ENCODE measurements around the gene KCNQ1OT1.

The KCNQ1OT1 gene

DNA sequence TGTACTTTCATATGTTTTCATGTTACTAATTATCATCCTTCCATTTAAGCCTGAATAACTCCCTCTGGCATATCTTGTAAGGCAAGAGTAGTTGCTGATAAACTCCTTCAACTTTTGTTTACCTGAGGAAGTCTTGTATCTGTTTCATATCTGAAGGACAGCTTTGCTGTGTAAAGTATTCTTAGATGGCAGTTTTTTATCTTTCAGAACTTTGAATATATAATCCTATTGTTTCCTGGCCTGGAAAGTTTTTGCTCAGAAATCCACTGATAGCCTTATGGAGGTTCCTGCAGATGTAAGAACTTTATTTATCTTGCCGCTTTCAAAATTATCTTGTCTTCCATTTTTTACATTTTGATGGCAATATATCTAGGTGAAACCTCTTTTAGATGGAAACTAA lies 69.1 kb downstream of the KCNQ1OT1 start:
- no peaks in the 10 kb centered on the region for H3K9me3 ChIP-seq (replicated peaks; ENCODE audit: insufficient read depth, low read length)

GRCh38 chr11:2625183-2625582 lies 74.6 kb downstream of the KCNQ1OT1 start:
- H3F3A ChIP-seq (ENCODE audit: insufficient read depth, low read length): peaks cover 13% of the 10 kb centered on the region
- peaks cover 16% of the 10 kb centered on the region for H3K4me1 ChIP-seq (ENCODE audit: low read length)

More for the DNA sequence above, 69.1 kb downstream of the KCNQ1OT1 start:
- Histone ChIP-seq H3K27ac (ENCODE audit: low read length) (no peak overlapping the region), H4K20me1 (ENCODE audit: insufficient read depth, low read length) (no peaks in the 10 kb centered on the region), H3K36me3 (replicated peaks; ENCODE audit: insufficient read depth, low read length) (no peaks in the 10 kb centered on the region; the same call in 1 of the 2 replicates), H3K9ac (ENCODE audit: low read length) (no peak overlapping the region), H3K4me2 (ENCODE audit: low read depth, low read length) (no peak overlapping the region), H3K9me2 (replicated peaks; ENCODE audit: insufficient read depth, low read length) (no peaks in the 10 kb centered on the region), H3K27me3 (replicated peaks; ENCODE audit: insufficient read depth, low read length) (no peaks in the 10 kb centered on the region), H3F3A (ENCODE audit: insufficient read depth, low read length) (no peaks in the 10 kb centered on the region), H3K4me3 (ENCODE audit: low read length) (no peak overlapping the region), H2AFZ (ENCODE audit: low read length) (no peak overlapping the region), H3K79me2 (ENCODE audit: low read length) (no peaks in the 10 kb centered on the region), H3K4me1 (ENCODE audit: low read length) (no peaks in the 10 kb centered on the region)
- DNase-seq: no peak
- TF ChIP-seq EZH2phosphoT487 (IDR thresholded peaks at IDR 0.05; ENCODE audit: low read length): no peak

GRCh38 chr11:2621894-2622293 lies 77.9 kb downstream of the KCNQ1OT1 start:
- DNase-seq: peak; percentile 60
- no peaks in the 10 kb centered on the region for H3K27me3 ChIP-seq (replicated peaks; ENCODE audit: insufficient read depth, low read length)
- no peaks in the 10 kb centered on the region for H3K36me3 ChIP-seq (replicated peaks; ENCODE audit: insufficient read depth, low read length)
- peak overlapping the region; percentile 36; the same call in 1 of the 2 replicates for H3K27ac ChIP-seq (ENCODE audit: low read length)
- no peaks in the 10 kb centered on the region for H3K9me2 ChIP-seq (replicated peaks; ENCODE audit: insufficient read depth, low read length)
- H2AFZ ChIP-seq (ENCODE audit: low read length): no peak overlapping the region
- TF ChIP-seq CTCF (IDR thresholded peaks at IDR 0.05; ENCODE audit: low read length): no peak
- no peak for TF ChIP-seq EZH2 (optimal IDR thresholded peaks at IDR 0.05; ENCODE audit: low read depth, low read length)
- no peak for TF ChIP-seq EZH2phosphoT487 (IDR thresholded peaks at IDR 0.05; ENCODE audit: low read length)
- peaks cover 16% of the 10 kb centered on the region for H3K4me1 ChIP-seq (ENCODE audit: low read length)
- no peaks in the 10 kb centered on the region for H3K79me2 ChIP-seq (ENCODE audit: low read length)
- peak overlapping the region; percentile 46; the same call in 1 of the 2 replicates for H3K4me2 ChIP-seq (ENCODE audit: low read depth, low read length)
- no peaks in the 10 kb centered on the region for H3K9me3 ChIP-seq (replicated peaks; ENCODE audit: insufficient read depth, low read length)
- H4K20me1 ChIP-seq (ENCODE audit: insufficient read depth, low read length): no peaks in the 10 kb centered on the region
- H3F3A ChIP-seq (ENCODE audit: insufficient read depth, low read length): peaks cover 13% of the 10 kb centered on the region
- H3K9ac ChIP-seq (ENCODE audit: low read length): no peak overlapping the region
- H3K4me3 ChIP-seq (ENCODE audit: low read length): no peak overlapping the region

More at GRCh38 chr11:2625183-2625582, 74.6 kb downstream of the KCNQ1OT1 start:
- H3K27me3 ChIP-seq (replicated peaks; ENCODE audit: insufficient read depth, low read length): no peaks in the 10 kb centered on the region
- no peaks in the 10 kb centered on the region for H3K79me2 ChIP-seq (ENCODE audit: low read length)
- TF ChIP-seq EZH2 (optimal IDR thresholded peaks at IDR 0.05; ENCODE audit: low read depth, low read length): no peak
- H3K4me2 ChIP-seq (ENCODE audit: low read depth, low read length): no peak overlapping the region
- H2AFZ ChIP-seq (ENCODE audit: low read length): no peak overlapping the region
- DNase-seq: no peak
- no peaks in the 10 kb centered on the region for H3K36me3 ChIP-seq (replicated peaks; ENCODE audit: insufficient read depth, low read length)
- H3K9me3 ChIP-seq (replicated peaks; ENCODE audit: insufficient read depth, low read length): no peaks in the 10 kb centered on the region
- H3K27ac ChIP-seq (ENCODE audit: low read length): no peak overlapping the region
- no peak overlapping the region for H3K4me3 ChIP-seq (ENCODE audit: low read length)
- no peaks in the 10 kb centered on the region for H4K20me1 ChIP-seq (ENCODE audit: insufficient read depth, low read length)
- H3K9me2 ChIP-seq (replicated peaks; ENCODE audit: insufficient read depth, low read length): no peaks in the 10 kb centered on the region
- H3K9ac ChIP-seq (ENCODE audit: low read length): no peak overlapping the region

- Histone ChIP-seq H3K79me2 (ENCODE audit: low read length) (no peaks in the 10 kb centered on the region), H3K27me3 (replicated peaks; ENCODE audit: insufficient read depth, low read length) (no peaks in the 10 kb centered on the region), H3F3A (ENCODE audit: insufficient read depth, low read length) (no peaks in the 10 kb centered on the region), H3K4me2 (ENCODE audit: low read depth, low read length) (no peak overlapping the region), H3K9ac (ENCODE audit: low read length) (no peak overlapping the region), H3K36me3 (replicated peaks; ENCODE audit: insufficient read depth, low read length) (no peaks in the 10 kb centered on the region), H3K4me1 (ENCODE audit: low read length) (no peaks in the 10 kb centered on the region), H3K9me3 (replicated peaks; ENCODE audit: insufficient read depth, low read length) (no peaks in the 10 kb centered on the region), H3K9me2 (replicated peaks; ENCODE audit: insufficient read depth, low read length) (no peaks in the 10 kb centered on the region), H3K4me3 (ENCODE audit: low read length) (no peak overlapping the region), H3K27ac (ENCODE audit: low read length) (no peak overlapping the region), H4K20me1 (ENCODE audit: insufficient read depth, low read length) (no peaks in the 10 kb centered on the region), H2AFZ (ENCODE audit: low read length) (no peak overlapping the region)
- no peak for TF ChIP-seq CTCF (IDR thresholded peaks at IDR 0.05; ENCODE audit: low read length)
- TF ChIP-seq EZH2phosphoT487 (IDR thresholded peaks at IDR 0.05; ENCODE audit: low read length): no peak
- no peak for TF ChIP-seq EZH2 (optimal IDR thresholded peaks at IDR 0.05; ENCODE audit: low read depth, low read length)
- no peak for DNase-seq
Measured at GRCh38 chr11:2612884-2613571, 86.8 kb downstream of the KCNQ1OT1 start.
